ENCODE measurements around the gene PSG4.
"Not testable (repeated sequence)": the region's sequence is repeated elsewhere in the genome, so short reads cannot be mapped to it uniquely, and the experiment has no call there.

The PSG4 gene

DNA sequence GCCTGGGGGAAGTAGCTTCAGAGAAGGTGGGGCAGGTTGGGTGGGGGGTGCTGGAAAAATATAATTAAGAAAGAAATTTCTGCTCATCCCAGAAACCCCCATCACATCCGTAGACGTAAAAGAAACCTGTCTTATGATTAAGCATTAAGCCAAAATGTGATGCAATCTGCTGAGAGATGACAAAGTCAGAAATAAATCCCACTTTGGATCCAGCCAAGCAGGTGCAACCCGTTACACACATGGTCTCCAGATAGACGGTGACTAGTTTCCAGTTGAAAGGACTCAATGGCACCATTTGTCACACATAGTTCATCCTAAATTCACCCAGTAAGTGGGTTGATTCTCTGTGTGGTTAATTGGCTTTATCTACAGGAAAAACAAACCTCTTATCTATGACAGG, 53.2 kb downstream of the PSG4 start:
- no peak overlapping the region for H3K4me3 ChIP-seq (ENCODE audit: low read depth in 1 of 2, low read length in 2 of 2)
- no peaks in the 10 kb centered on the region for H3K27me3 ChIP-seq (ENCODE audit: low read depth, low read length)
- H3K4me1 ChIP-seq (ENCODE audit: control insufficient read depth in 1 of 2, insufficient read depth in 2 of 2, low read length in 2 of 2) = no peaks in the 10 kb centered on the region
- H3K36me3 ChIP-seq (ENCODE audit: control insufficient read depth in 1 of 2, insufficient read depth in 2 of 2, low read length in 2 of 2) = no peaks in the 10 kb centered on the region
- H3K27ac ChIP-seq (ENCODE audit: low read length) = no peak overlapping the region
- no peaks in the 10 kb centered on the region for H3K9me3 ChIP-seq (ENCODE audit: control insufficient read depth in 1 of 2, low read length in 2 of 2)

DNA sequence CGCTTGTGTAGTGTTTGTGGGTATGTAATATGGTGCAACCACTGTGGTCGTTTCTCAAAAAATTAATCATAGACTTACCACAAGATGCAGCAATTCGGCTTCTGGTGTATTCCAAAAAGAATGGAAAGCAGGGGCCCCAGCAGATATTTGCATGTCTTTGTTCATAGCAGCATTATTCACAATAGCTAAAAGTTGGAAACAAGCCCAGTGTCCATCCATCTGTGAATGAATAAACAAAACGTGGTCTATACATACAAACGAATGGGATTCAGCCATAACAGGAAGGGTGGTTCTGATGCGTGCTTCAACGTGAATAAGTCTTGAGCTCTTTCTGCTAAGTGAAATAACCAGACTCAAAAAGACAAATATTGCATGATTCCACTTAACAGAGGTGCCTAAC, 55.6 kb downstream of the PSG4 start:
- not testable (repeated sequence) for H3K36me3 ChIP-seq (ENCODE audit: control insufficient read depth in 1 of 2, insufficient read depth in 2 of 2, low read length in 2 of 2); H3K9me3 ChIP-seq (ENCODE audit: control insufficient read depth in 1 of 2, low read length in 2 of 2); H3K4me3 ChIP-seq (ENCODE audit: low read depth in 1 of 2, low read length in 2 of 2); H3K27ac ChIP-seq (ENCODE audit: low read length); H3K4me1 ChIP-seq (ENCODE audit: control insufficient read depth in 1 of 2, insufficient read depth in 2 of 2, low read length in 2 of 2); H3K27me3 ChIP-seq (ENCODE audit: low read depth, low read length)

DNA sequence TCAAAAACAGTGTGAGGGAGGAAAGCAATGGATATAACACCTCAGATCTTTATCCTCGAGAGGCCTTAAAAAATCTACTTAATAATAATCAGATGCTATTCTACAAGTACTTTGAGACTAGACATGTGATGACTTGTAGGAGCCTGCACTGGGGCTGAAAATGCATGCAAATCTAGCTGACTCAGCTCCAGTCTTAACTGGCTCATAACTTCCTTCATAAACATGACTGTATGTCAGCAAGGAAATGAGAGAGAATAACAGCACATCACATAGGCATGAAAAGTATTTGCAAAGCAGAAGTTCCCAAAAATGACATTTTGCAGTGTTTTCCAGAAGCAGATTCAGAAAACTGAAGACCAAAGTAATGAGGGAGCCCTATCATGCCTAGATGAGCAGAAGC, 57.2 kb downstream of the PSG4 start:
- H3K4me3 ChIP-seq (ENCODE audit: low read depth in 1 of 2, low read length in 2 of 2) = no peak overlapping the region
- H3K9me3 ChIP-seq (ENCODE audit: control insufficient read depth in 1 of 2, low read length in 2 of 2) = no peaks in the 10 kb centered on the region
- H3K27me3 ChIP-seq (ENCODE audit: low read depth, low read length) = no peaks in the 10 kb centered on the region
- H3K4me1 ChIP-seq (ENCODE audit: control insufficient read depth in 1 of 2, insufficient read depth in 2 of 2, low read length in 2 of 2) = no peaks in the 10 kb centered on the region
- H3K27ac ChIP-seq (ENCODE audit: low read length) = no peak overlapping the region
- H3K36me3 ChIP-seq (ENCODE audit: control insufficient read depth in 1 of 2, insufficient read depth in 2 of 2, low read length in 2 of 2) = no peaks in the 10 kb centered on the region
